ENCODE data around the gene TMEM45A. TPM values are rescaled to one million over a fixed set of nuclear protein-coding genes. Genes with fewer than 3 reads are reported as not detected.

Gene TMEM45A
- 20.7 and 39.7 TPM in 2 replicates for total RNA-seq

GRCh38 chr3:100492059-100493006, at the start of gene TMEM45A:
TMEM45A (plus strand) TSS chr3:100492619; CDS start chr3:100555212, 62,593 bp downstream.

GRCh38 chr3:100609305-100609704, 116.9 kb downstream of the TMEM45A start, which contains the start of gene ADGRG7:
ADGRG7 (plus strand) TSS chr3:100609601; CDS start chr3:100609857, 256 bp downstream.

Other genes with a start within 250 kb of the TMEM45A start
- 58.1 and 65.5 TPM in 2 replicates for gene TBC1D23, start 231.6 kb upstream of the TMEM45A start, total RNA-seq
- 24.3 and 25.6 TPM in 2 replicates for gene NIT2, start 157.9 kb upstream of the TMEM45A start, total RNA-seq
- 63.9 and 76.2 TPM in 2 replicates for gene TOMM70, start 91.5 kb upstream of the TMEM45A start, total RNA-seq
- gene LNP1, start 91.1 kb upstream of the TMEM45A start, total RNA-seq, result 4.3 and 4.4 TPM in 2 replicates
- gene ADGRG7, start 117.0 kb downstream of the TMEM45A start, total RNA-seq, result not detected in 2 replicates
- gene TFG, start 216.9 kb downstream of the TMEM45A start, total RNA-seq, result 69.4 and 80.0 TPM in 2 replicates